Limb (tissue), 2 donors: ENCODE measurements around the gene KNG1.
"Not testable (repeated sequence)": the region's sequence is repeated elsewhere in the genome, so short reads cannot be mapped to it uniquely, and the experiment has no call there.

Experiments used
- DNase-seq, 2 donors: peaks; one replicate each; pipeline ENCODE4 v3.0.0-alpha.2; 2016; ENCODE audit errors: extremely low spot score in 2 of 2

KNG1 gene

GRCh38 chr3:186708983-186709679 is 8.0 kb upstream of the KNG1 start:
- DNase-seq = no peak

- DNase-seq = not testable (repeated sequence)
Observed at GRCh38 chr3:186710694-186711093, 6.5 kb upstream of the KNG1 start.

GRCh38 chr3:186713499-186713898 is 3.7 kb upstream of the KNG1 start:
- no peak for DNase-seq

- no peak for DNase-seq
Observed at GRCh38 chr3:186719945-186720739, 3.0 kb downstream of the KNG1 start.

- no peak for DNase-seq
Observed at GRCh38 chr3:186722457-186722856, 5.3 kb downstream of the KNG1 start.

DNA sequence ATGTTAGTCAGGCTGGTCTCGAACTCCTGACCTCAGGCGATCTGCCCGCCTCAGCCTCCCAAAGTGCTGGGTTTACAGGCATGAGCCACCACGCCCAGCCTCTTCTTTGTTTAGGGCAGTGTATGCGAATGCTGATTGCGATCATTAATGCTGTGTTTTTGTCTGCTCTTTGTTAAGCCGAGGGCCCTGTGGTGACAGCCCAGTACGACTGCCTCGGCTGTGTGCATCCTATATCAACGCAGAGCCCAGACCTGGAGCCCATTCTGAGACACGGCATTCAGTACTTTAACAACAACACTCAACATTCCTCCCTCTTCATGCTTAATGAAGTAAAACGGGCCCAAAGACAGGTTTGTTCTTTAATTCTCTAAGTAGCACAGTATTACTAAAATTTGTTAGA is 7.8 kb downstream of the KNG1 start:
- DNase-seq = no peak

DNA sequence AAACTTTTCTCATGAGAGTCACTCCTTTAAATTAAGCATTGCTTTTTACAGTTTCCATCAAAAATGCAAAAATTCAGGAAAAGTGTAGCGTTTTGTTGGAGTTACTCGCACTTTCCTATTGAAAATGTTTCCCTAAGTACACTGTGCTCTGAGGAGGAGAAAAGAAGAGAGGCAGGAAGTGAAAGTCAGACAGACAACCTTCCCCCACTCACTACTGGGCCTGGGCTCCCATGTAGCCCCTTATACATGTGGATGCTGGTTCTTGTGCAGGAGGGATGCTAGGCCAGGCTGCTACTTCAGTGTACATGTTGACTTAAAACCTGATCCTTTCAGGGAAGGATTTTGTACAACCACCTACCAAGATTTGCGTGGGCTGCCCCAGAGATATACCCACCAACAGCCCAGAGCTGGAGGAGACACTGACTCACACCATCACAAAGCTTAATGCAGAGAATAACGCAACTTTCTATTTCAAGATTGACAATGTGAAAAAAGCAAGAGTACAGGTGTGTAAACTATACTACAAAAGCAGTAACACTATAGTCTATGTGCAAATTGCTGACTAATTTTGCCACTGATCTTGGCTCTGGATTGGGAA is 15.1 kb downstream of the KNG1 start:
- DNase-seq = no peak

GRCh38 chr3:186742618-186743380 is 25.6 kb downstream of the KNG1 start:
- DNase-seq = no peak

DNA sequence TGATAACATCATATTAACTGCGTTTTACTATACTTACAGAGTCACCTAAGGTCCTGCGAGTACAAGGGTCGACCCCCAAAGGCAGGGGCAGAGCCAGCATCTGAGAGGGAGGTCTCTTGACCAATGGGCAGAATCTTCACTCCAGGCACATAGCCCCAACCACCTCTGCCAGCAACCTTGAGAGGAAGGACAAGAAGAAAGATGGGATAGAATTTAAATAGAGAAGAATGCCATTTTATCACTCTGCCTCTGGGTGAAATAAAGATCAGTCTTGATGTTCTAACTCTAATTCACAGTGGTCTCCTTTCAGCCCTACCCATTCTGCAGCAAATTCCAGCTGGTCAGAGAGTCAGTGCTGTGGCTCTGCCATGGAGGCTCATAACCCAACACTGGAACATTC is 26.5 kb downstream of the KNG1 start:
- no peak for DNase-seq

DNA sequence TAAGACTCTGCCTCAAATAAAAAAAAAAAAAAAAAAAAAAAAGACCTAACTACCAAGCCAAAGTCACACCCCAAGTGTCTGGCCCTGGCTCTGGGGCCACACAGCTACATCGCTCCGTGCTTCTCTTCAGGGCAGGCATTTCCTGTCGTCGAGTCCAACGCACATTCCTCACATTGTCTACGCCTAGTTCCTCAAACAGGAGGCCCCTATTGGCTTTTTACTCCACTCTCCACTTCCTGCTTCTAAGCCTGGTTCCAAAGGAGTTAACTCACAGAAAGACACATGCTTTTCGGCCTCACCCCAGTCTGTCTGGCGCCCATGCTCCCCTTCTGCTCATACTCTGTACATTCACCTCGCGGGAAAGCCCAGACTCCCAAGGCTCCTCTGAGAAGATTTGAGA is 28.8 kb downstream of the KNG1 start:
- peak; percentile 27 for DNase-seq

DNA sequence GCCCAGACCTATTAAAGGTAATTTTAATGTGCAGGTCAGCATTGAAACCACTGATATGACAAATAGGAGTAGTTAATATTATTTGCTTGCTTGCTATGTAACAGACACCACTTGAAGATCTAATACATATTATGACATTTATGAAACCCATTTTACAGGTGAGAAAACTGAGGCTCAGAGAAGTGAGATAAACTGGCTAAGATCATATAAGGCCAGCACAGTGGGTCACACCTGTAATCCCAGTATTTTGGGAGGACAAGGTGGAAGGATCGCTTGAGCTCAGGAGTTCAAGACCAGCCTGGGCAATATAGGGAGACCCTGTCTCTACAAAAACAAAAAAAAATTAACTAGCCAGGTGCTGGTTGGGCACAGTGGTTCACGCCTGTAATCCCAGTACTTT is 33.2 kb downstream of the KNG1 start:
- DNase-seq = no peak

DNA sequence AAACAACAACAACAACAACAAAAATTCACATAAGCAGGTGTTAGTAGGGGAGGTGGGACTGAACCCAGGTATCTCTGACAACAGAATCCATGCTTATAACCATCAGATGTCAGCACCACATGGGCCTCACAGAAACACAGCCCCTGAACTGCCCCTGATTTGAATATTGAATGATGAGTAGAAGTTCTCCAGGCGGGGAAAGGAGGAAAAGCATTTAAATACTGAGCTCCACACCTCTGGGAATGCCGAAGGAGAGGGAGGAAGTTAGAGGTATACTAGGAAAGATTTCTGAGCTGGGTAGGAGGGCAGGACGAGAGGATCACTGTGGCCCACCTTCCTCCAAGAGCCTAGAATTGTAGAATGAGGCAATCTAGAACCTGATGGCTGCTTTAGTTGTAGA is 34.3 kb downstream of the KNG1 start:
- no peak for DNase-seq

DNA sequence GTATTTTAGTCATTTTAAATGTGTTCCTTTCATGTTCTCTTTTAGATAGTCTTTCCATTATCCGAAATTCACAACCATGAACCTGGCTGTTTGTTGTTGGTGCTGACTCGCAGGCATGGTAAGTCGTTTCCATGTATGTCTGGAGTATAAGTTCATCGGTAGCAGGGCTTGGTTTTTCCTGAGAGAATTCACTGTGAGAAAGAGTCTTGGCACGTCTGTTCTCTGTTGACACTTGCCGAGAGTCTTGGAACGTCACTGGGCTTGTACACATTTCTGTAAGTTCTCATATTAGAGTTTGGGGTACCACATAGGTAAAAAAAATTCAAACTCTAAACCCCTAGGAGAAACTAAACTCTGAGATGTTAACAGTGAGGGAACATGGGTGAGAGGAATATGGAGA is 36.8 kb downstream of the KNG1 start:
- no peak for DNase-seq

- no peak for DNase-seq
Observed at GRCh38 chr3:186754871-186755270, 37.7 kb downstream of the KNG1 start.

GRCh38 chr3:186757214-186757613 is 40.1 kb downstream of the KNG1 start:
- no peak for DNase-seq

- DNase-seq = no peak
Observed at GRCh38 chr3:186757686-186758220, 40.6 kb downstream of the KNG1 start.

DNA sequence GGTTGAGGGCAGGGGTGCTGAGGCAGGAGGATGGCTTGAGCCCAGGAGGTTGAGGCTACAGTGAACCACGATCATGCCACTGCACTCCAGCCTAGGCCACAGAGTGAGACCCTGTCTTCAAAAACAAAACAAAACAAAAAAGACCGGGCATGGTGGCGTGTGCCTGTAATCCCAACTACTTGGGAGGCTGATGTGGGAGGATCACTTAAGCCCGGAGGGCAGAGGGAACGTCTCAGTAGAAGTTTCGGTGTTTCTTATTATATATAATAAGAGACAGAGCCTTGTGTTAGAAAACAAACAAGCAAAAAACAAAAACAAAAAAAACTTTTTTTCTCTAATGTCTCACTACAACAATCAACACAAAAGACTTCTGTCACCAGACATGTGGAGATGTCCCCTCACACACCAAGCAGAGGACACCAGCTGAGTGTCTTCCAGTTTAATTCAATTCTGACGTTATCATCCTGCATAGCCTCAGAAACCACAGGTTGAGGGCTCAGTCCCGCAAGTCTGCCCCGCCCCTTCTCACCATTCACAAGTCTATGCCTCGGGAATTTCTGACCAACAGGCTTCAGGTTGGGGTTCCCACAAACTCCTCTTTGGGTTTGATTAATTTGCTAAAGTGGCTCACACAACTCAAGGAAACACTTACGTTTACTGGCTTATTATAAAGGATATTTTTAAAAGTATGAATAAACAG is 42.2 kb downstream of the KNG1 start:
- no peak for DNase-seq

GRCh38 chr3:186760141-186760833 is 43.1 kb downstream of the KNG1 start:
- no peak for DNase-seq

DNA sequence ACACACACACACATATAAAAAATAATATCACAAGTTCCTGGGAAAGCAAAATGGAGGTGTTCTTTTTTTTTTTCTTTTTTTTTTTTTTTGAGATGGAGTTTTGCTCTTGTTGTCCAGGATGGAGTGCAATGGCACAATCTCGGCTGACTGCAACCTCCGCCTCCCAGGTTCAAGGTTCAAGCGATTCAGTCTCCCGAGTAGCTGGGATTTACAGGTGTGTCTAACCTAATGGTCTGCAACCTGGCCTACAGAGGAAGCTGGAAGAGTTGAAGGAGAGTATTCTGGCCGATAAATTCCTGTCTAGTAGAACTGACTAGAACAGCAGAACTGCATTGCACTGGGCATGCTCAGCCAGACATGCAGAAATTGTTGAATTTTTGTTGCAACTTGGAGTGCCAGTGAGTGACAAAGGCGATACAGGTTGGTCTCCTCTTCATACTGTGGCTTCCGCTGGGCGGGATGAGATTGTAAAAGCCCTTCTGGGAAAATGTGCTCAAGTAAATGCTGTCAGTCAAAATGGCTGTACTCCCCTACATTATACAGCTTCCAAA is 43.8 kb downstream of the KNG1 start:
- DNase-seq = no peak

- peak in 1 of 2 donors; percentile 33 for DNase-seq
Observed at GRCh38 chr3:186772281-186772694, 55.1 kb downstream of the KNG1 start.
